CD8-positive, alpha-beta memory T cell (primary cell): ENCODE measurements around the gene POC1B. TPM values are rescaled to one million over a fixed set of nuclear protein-coding genes. Genes with fewer than 3 reads are reported as not detected.

Experiments used
- CTCF ChIA-PET: fragments of 350-600 bp; sonication (Branson Sonifier 250); formaldehyde crosslinking; loops from one replicate; lab custom pipeline; 2021; ENCODE audit warnings: antibody characterized with exemption; lab: Charles Lee
- POLR2A ChIA-PET: fragments of 350-600 bp; sonication (Branson Sonifier 250); formaldehyde crosslinking; loops from one replicate; lab custom pipeline; 2021; ENCODE audit warnings: antibody characterized with exemption; lab: Charles Lee
- DNase-seq, 5 donors: peaks; one replicate each; pipeline versions ENCODE4 v3.0.0 to v3.0.0-alpha.2; 2020 to 2022; ENCODE audit warnings: mixed read lengths in 1 of 5
- H3K27ac ChIP-seq: one replicate; pipeline ENCODE4 v1.7.0; 2013; ENCODE audit warnings: low read depth, mild to moderate bottlenecking, low read length, moderate library complexity
- H3K27me3 ChIP-seq: 2 replicates; pipeline ENCODE4 v1.7.0; 2013; ENCODE audit warnings: low read length, mild to moderate bottlenecking; ENCODE audit not compliant: insufficient read depth, poor library complexity, severe bottlenecking
- H3K36me3 ChIP-seq: 2 replicates; pipeline ENCODE4 v1.7.0; 2013; ENCODE audit warnings: mild to moderate bottlenecking, low read length, moderate library complexity; ENCODE audit not compliant: insufficient read depth
- H3K4me1 ChIP-seq: 2 replicates; pipeline ENCODE4 v1.7.0; 2013; ENCODE audit warnings: mild to moderate bottlenecking, low read length, moderate library complexity; ENCODE audit not compliant: insufficient read depth
- H3K4me3 ChIP-seq: 2 replicates; pipeline ENCODE4 v1.7.0; 2013; ENCODE audit warnings: mild to moderate bottlenecking, low read length
- H3K9me3 ChIP-seq: 2 replicates; pipeline ENCODE4 v1.7.0; 2013; ENCODE audit warnings: mild to moderate bottlenecking, low read length
- H3K27ac Mint-ChIP-seq, 8 donors: one replicate each; pipeline ENCODE4 v1.8.0; 2020 to 2021; ENCODE audit warnings: mixed read lengths in 8 of 8, mild to moderate bottlenecking in 6 of 8, inconsistent platforms in 3 of 8, moderate library complexity in 3 of 8
- H3K27me3 Mint-ChIP-seq, 2 donors: one replicate each; pipeline ENCODE4 v1.8.0; 2020 to 2021; ENCODE audit warnings: mixed read lengths in 2 of 2, mild to moderate bottlenecking in 1 of 2, moderate library complexity in 1 of 2
- H3K36me3 Mint-ChIP-seq, 3 donors: one replicate each; pipeline ENCODE4 v1.8.0; 2020 to 2021; ENCODE audit warnings: mixed read lengths in 3 of 3, inconsistent platforms in 1 of 3, mild to moderate bottlenecking in 1 of 3
- H3K4me1 Mint-ChIP-seq, 3 donors: one replicate each; pipeline ENCODE4 v1.8.0; 2020 to 2021; ENCODE audit warnings: mixed read lengths in 3 of 3, inconsistent platforms in 1 of 3, mild to moderate bottlenecking in 1 of 3
- H3K4me3 Mint-ChIP-seq, 7 donors: one replicate each; pipeline ENCODE4 v1.8.0; 2020 to 2021; ENCODE audit warnings: mixed read lengths in 7 of 7, mild to moderate bottlenecking in 6 of 7, moderate library complexity in 4 of 7, inconsistent platforms in 2 of 7
- H3K9me3 Mint-ChIP-seq, 5 donors: one replicate each; pipeline ENCODE4 v1.8.0; 2020 to 2022; ENCODE audit warnings: mixed read lengths in 5 of 5, mild to moderate bottlenecking in 3 of 5, moderate library complexity in 2 of 5, inconsistent platforms in 1 of 5
- polyA plus RNA-seq: library from polyadenylated mRNA; unstranded; fragments of 300-500 nt; fragmentation: Illumina TruSeq; gene quantifications from one replicate; pipeline ENCODE4 v1.2.3, GENCODE V29; 2021
- total RNA-seq, 2 experiments: library from RNA; stranded (reverse); gene quantifications; one replicate each; pipeline ENCODE4 v1.2.3, GENCODE V29; 2021

POC1B gene
- total and polyA plus RNA-seq, 3 experiments from 2014 or later = 21.8 to 38.9 (median 22.6) TPM

GRCh38 chr12:89537389-89537788 lies 11.5 kb upstream of the POC1B start:
- Histone ChIP-seq H3K27me3 (no peaks in the 10 kb centered on the region), H3K27ac (no peak overlapping the region), H3K9me3 (no peaks in the 10 kb centered on the region), H3K4me1 (no peaks in the 10 kb centered on the region), H3K36me3 (no peaks in the 10 kb centered on the region), H3K4me3 (no peak overlapping the region)
- Mint-ChIP-seq H3K9me3 (no peaks in the 10 kb centered on the region), H3K4me1 (peaks cover 0 to 1% (median 0%) of the 10 kb centered on the region in 3 donors), H3K36me3 (peaks cover 0 to 6% (median 0%) of the 10 kb centered on the region in 3 donors), H3K4me3 (no peak overlapping the region), H3K27ac (peak overlapping the region in 1 of 8 donors; percentile 47), H3K27me3 (no peaks in the 10 kb centered on the region)
- POLR2A ChIA-PET = no interaction called here
- DNase-seq = no peak
- CTCF ChIA-PET = no interaction called here

- CTCF ChIA-PET = interaction anchor here (0.8 to 7.7 kb wide), 6 partner anchors 61 to 512 kb away, joined by 3 to 78 read pairs (median 8); no protein-coding TSS in a partner anchor
- peak in 2 of 5 donors; percentile 45 to 52 for DNase-seq
- Histone ChIP-seq H3K9me3 (no peaks in the 10 kb centered on the region), H3K4me1 (peaks cover 7% of the 10 kb centered on the region), H3K4me3 (no peak overlapping the region), H3K27ac (no peak overlapping the region), H3K36me3 (no peaks in the 10 kb centered on the region), H3K27me3 (no peaks in the 10 kb centered on the region)
- H3K27me3 Mint-ChIP-seq = no peaks in the 10 kb centered on the region
- peak overlapping the region in 1 of 7 donors; percentile 42 for H3K4me3 Mint-ChIP-seq
- peaks cover 20 to 25% (median 22%) of the 10 kb centered on the region in 3 donors for H3K4me1 Mint-ChIP-seq
- H3K27ac Mint-ChIP-seq = peak overlapping the region in 4 of 8 donors; percentile 24 to 64 (median 52)
- H3K36me3 Mint-ChIP-seq = peaks cover 0 to 5% (median 0%) of the 10 kb centered on the region in 3 donors
- POLR2A ChIA-PET = no interaction called here
- H3K9me3 Mint-ChIP-seq = no peaks in the 10 kb centered on the region
These were observed 3.9 kb upstream of the POC1B start for GRCh38 chr12:89529738-89530137.

GRCh38 chr12:89528434-89528833 lies 2.6 kb upstream of the POC1B start:
- peaks cover 30 to 37% (median 33%) of the 10 kb centered on the region in 3 donors for H3K4me1 Mint-ChIP-seq
- Histone ChIP-seq H3K36me3 (no peaks in the 10 kb centered on the region), H3K27me3 (no peaks in the 10 kb centered on the region), H3K9me3 (no peaks in the 10 kb centered on the region), H3K4me3 (no peak overlapping the region), H3K27ac (no peak overlapping the region), H3K4me1 (peaks cover 15% of the 10 kb centered on the region)
- no peaks in the 10 kb centered on the region for H3K9me3 Mint-ChIP-seq
- no peaks in the 10 kb centered on the region for H3K27me3 Mint-ChIP-seq
- CTCF ChIA-PET = interaction anchor here (1.5 to 7.7 kb wide), 4 partner anchors 9 to 511 kb away, joined by 3 to 78 read pairs (median 12); no protein-coding TSS in a partner anchor
- H3K36me3 Mint-ChIP-seq = peaks cover 4 to 16% (median 6%) of the 10 kb centered on the region in 3 donors
- DNase-seq = no peak
- POLR2A ChIA-PET = no interaction called here
- peak overlapping the region in 1 of 7 donors; percentile 39 for H3K4me3 Mint-ChIP-seq
- H3K27ac Mint-ChIP-seq = peak overlapping the region in 4 of 8 donors; percentile 2 to 55 (median 27)

- CTCF ChIA-PET = interaction anchor here (0.7 to 7.7 kb wide), 16 partner anchors 16 to 583 kb away, joined by 3 to 78 read pairs (median 4); no protein-coding TSS in a partner anchor
- H3K4me1 Mint-ChIP-seq = peaks cover 54 to 66% (median 64%) of the 10 kb centered on the region in 3 donors
- peak overlapping the region; percentile 87 for H3K4me3 ChIP-seq
These were observed 483 bp downstream of the POC1B start for GRCh38 chr12:89525305-89525823.

GRCh38 chr12:89524541-89525304 lies 1.1 kb downstream of the POC1B start, which contains the start of gene GALNT4:
Gene GALNT4, minus strand, starts transcription at chr12:89524796. Its CDS starts 247 bp downstream, at chr12:89524549.
- peaks cover 55 to 68% (median 65%) of the 10 kb centered on the region in 3 donors for H3K4me1 Mint-ChIP-seq
- peaks cover 8 to 31% (median 9%) of the 10 kb centered on the region in 3 donors for H3K36me3 Mint-ChIP-seq
- Histone ChIP-seq H3K4me1 (peaks cover 40% of the 10 kb centered on the region), H3K9me3 (no peaks in the 10 kb centered on the region), H3K27me3 (no peaks in the 10 kb centered on the region), H3K36me3 (no peaks in the 10 kb centered on the region), H3K27ac (peak within 1 kb of the TSS; percentile 84), H3K4me3 (peak within 1 kb of the TSS; percentile 87)
- peak; percentile 53 to 84 (median 73) for DNase-seq
- ChIA-PET CTCF (interaction anchor here (0.7 to 7.7 kb wide), 25 partner anchors 15 to 583 kb away, joined by 3 to 78 read pairs (median 3); partner anchors contain the start of genes ATP2B1 and DUSP6), POLR2A (interaction anchor here (0.7 to 2.3 kb wide), 5 partner anchors 10 to 184 kb away, joined by 3 to 9 read pairs (median 5); partner anchors contain the start of genes ATP2B1 and DUSP6)
- no peaks in the 10 kb centered on the region for H3K27me3 Mint-ChIP-seq
- peak within 1 kb of the TSS; percentile 85 to 98 (median 94) for H3K27ac Mint-ChIP-seq
- H3K9me3 Mint-ChIP-seq = no peaks in the 10 kb centered on the region
- peak within 1 kb of the TSS; percentile 92 to 99 (median 96) for H3K4me3 Mint-ChIP-seq

More at GRCh38 chr12:89525305-89525823, 483 bp downstream of the POC1B start:
- Histone ChIP-seq H3K4me1 (peaks cover 36% of the 10 kb centered on the region), H3K27me3 (no peaks in the 10 kb centered on the region), H3K36me3 (no peaks in the 10 kb centered on the region), H3K27ac (peak overlapping the region; percentile 84), H3K9me3 (no peaks in the 10 kb centered on the region)
- POLR2A ChIA-PET = interaction anchor here (0.6 to 2.3 kb wide), 5 partner anchors 55 to 419 kb away, joined by 3 to 9 read pairs (median 5); partner anchors contain the start of gene ATP2B1
- H3K27ac Mint-ChIP-seq = peak overlapping the region; percentile 80 to 97 (median 93)
- H3K4me3 Mint-ChIP-seq = peak overlapping the region; percentile 92 to 99 (median 96)
- peak; percentile 20 to 66 (median 53) for DNase-seq
- H3K27me3 Mint-ChIP-seq = no peaks in the 10 kb centered on the region
- no peaks in the 10 kb centered on the region for H3K9me3 Mint-ChIP-seq
- H3K36me3 Mint-ChIP-seq = peaks cover 8 to 31% (median 9%) of the 10 kb centered on the region in 3 donors

- peak overlapping the region; percentile 87 for H3K4me3 ChIP-seq
- Mint-ChIP-seq H3K9me3 (no peaks in the 10 kb centered on the region), H3K27me3 (no peaks in the 10 kb centered on the region), H3K4me1 (peaks cover 52 to 70% (median 66%) of the 10 kb centered on the region in 3 donors), H3K27ac (peak overlapping the region; percentile 85 to 98 (median 94)), H3K36me3 (peaks cover 9 to 34% (median 9%) of the 10 kb centered on the region in 3 donors), H3K4me3 (peak overlapping the region; percentile 92 to 99 (median 95))
- peak in 1 of 5 donors; percentile 7 for DNase-seq
- H3K9me3 ChIP-seq = no peaks in the 10 kb centered on the region
- H3K36me3 ChIP-seq = no peaks in the 10 kb centered on the region
- peaks cover 44% of the 10 kb centered on the region for H3K4me1 ChIP-seq
- CTCF ChIA-PET = interaction anchor here (0.7 to 7.7 kb wide), 21 partner anchors 14 to 584 kb away, joined by 3 to 78 read pairs (median 3); partner anchors contain the start of genes ATP2B1 and DUSP6
- no peaks in the 10 kb centered on the region for H3K27me3 ChIP-seq
- H3K27ac ChIP-seq = peak overlapping the region; percentile 84
- POLR2A ChIA-PET = interaction anchor here (0.7 to 2.3 kb wide), 5 partner anchors 9 to 185 kb away, joined by 3 to 9 read pairs (median 5); partner anchors contain the start of genes ATP2B1 and DUSP6
These were observed 1.9 kb downstream of the POC1B start for GRCh38 chr12:89523843-89524540.

- POLR2A ChIA-PET = no interaction called here
- peak overlapping the region; percentile 92 to 99 (median 95) for H3K4me3 Mint-ChIP-seq
- CTCF ChIA-PET = interaction anchor here (0.8 to 7.7 kb wide), 2 partner anchors 47 to 54 kb away, joined by 3 to 78 read pairs; no protein-coding TSS in a partner anchor
- peak overlapping the region in 6 of 8 donors; percentile 33 to 95 (median 90) for H3K27ac Mint-ChIP-seq
- Histone ChIP-seq H3K4me1 (peaks cover 45% of the 10 kb centered on the region), H3K9me3 (no peaks in the 10 kb centered on the region), H3K27ac (no peak overlapping the region), H3K4me3 (peak overlapping the region; percentile 87), H3K36me3 (no peaks in the 10 kb centered on the region), H3K27me3 (no peaks in the 10 kb centered on the region)
- no peaks in the 10 kb centered on the region for H3K27me3 Mint-ChIP-seq
- no peaks in the 10 kb centered on the region for H3K9me3 Mint-ChIP-seq
- no peak for DNase-seq
- peaks cover 54 to 73% (median 69%) of the 10 kb centered on the region in 3 donors for H3K4me1 Mint-ChIP-seq
- H3K36me3 Mint-ChIP-seq = peaks cover 9 to 36% (median 9%) of the 10 kb centered on the region in 3 donors
These were observed 2.5 kb downstream of the POC1B start for GRCh38 chr12:89523393-89523792.
